DOHH2 (cell line): Measurements from ENCODE around the gene EEF1A1.

Experiments used
- H3F3A ChIP-seq: fragments of 200-600 bp; sonication (generic), shearing (Covaris generic); 2 replicates; pipeline ENCODE4 v1.6.0; 2016; ENCODE audit warnings: antibody characterized with exemption, mild to moderate bottlenecking; ENCODE audit not compliant: control insufficient read depth, insufficient read depth
- H3K27ac ChIP-seq: fragments of 200-600 bp; sonication (generic); 2 replicates; pipeline ENCODE4 v1.5.1; 2014; ENCODE audit warnings: low read depth, mild to moderate bottlenecking, low read length, moderate library complexity
- H3K27me3 ChIP-seq: fragments of 200-600 bp; sonication (generic); 2 replicates; pipeline ENCODE4 v1.6.1; 2014; ENCODE audit warnings: mild to moderate bottlenecking, low read length, mixed read lengths; ENCODE audit not compliant: control insufficient read depth
- H3K36me3 ChIP-seq: fragments of 200-600 bp; sonication (generic); 2 replicates; pipeline ENCODE4 v1.6.1; 2014; ENCODE audit warnings: mild to moderate bottlenecking, low read length, moderate library complexity, mixed read lengths; ENCODE audit not compliant: control insufficient read depth
- H3K4me1 ChIP-seq: fragments of 200-600 bp; sonication (generic); 2 replicates; pipeline ENCODE4 v1.6.1; 2014; ENCODE audit warnings: mild to moderate bottlenecking, low read length, mixed read lengths; ENCODE audit not compliant: control insufficient read depth
- H3K4me2 ChIP-seq: fragments of 200-600 bp; sonication (generic); 2 replicates; pipeline ENCODE4 v1.6.0; 2014; ENCODE audit warnings: mild to moderate bottlenecking, low read length, moderate library complexity
- H3K4me3 ChIP-seq: fragments of 200-600 bp; sonication (generic); 2 replicates; pipeline ENCODE4 v1.5.1; 2014; ENCODE audit warnings: mild to moderate bottlenecking, low read length, mixed read lengths
- H3K79me2 ChIP-seq: fragments of 200-600 bp; sonication (generic); 2 replicates; pipeline ENCODE4 v1.6.1; 2014; ENCODE audit warnings: mild to moderate bottlenecking, low read length, mixed read lengths; ENCODE audit not compliant: control insufficient read depth
- H3K9me2 ChIP-seq: fragments of 200-600 bp; sonication (generic); replicated peaks from 2 replicates; pipeline ENCODE4 v1.6.1; 2014; ENCODE audit warnings: mild to moderate bottlenecking, low read length, mixed read lengths; ENCODE audit not compliant: control insufficient read depth
- H3K9me3 ChIP-seq: fragments of 200-600 bp; sonication (generic); 2 replicates; pipeline ENCODE4 v1.6.1; 2014; ENCODE audit warnings: antibody characterized with exemption, low read length, mixed read lengths; ENCODE audit not compliant: control insufficient read depth, insufficient read depth
- H4K20me1 ChIP-seq: fragments of 200-600 bp; sonication (generic); 2 replicates; pipeline ENCODE4 v1.6.0; 2014; ENCODE audit warnings: low read depth, mild to moderate bottlenecking, antibody characterized with exemption, low read length, moderate library complexity; ENCODE audit not compliant: control insufficient read depth, insufficient read depth
- EZH2phosphoT487 ChIP-seq: fragments of 200-600 bp; sonication (generic); IDR thresholded peaks from 2 replicates; pipeline ENCODE4 v1.6.1; 2017; ENCODE audit warnings: borderline replicate concordance, mild to moderate bottlenecking, antibody characterized with exemption, low read length, moderate library complexity, mixed read lengths
- TF ChIP-seq, protein P1 (sequence below): fragments of 200-600 bp; sonication (generic); IDR thresholded peaks from one replicate; pipeline ENCODE4 v1.5.1; 2014; ENCODE audit warnings: antibody characterized with exemption, mild to moderate bottlenecking, low read depth, low read length; ENCODE audit not compliant: poor library complexity, severe bottlenecking

The EEF1A1 gene

DNA sequence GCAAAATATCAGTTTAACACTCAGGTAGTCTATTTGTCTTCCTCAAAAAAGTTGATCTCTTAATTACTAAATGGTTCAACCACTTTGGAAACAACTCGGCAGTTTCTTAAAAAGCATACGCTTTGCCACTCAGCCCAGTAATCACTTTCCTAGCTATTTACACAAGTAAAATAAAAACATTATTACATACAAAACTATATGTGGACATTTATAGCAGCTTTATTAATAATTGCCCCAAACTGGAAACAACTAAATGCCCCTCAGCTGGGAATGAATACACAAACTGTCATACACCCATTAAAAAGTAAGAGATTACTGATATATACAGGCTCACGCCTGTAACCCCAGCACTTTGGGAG is 7.4 kb downstream of the EEF1A1 start:
- Histone ChIP-seq H3K9me2 (no peaks in the 10 kb centered on the region), H3K4me2 (no peak overlapping the region), H3K36me3 (peaks cover 42% of the 10 kb centered on the region), H3K27ac (no peak overlapping the region), H4K20me1 (peaks cover 3% of the 10 kb centered on the region; the same call in 1 of the 2 replicates), H3K9me3 (no peaks in the 10 kb centered on the region), H3K27me3 (no peaks in the 10 kb centered on the region), H3K4me3 (no peak overlapping the region), H3K79me2 (peaks cover under 1% of the 10 kb centered on the region; the same call in 1 of the 2 replicates), H3F3A (peaks cover 77% of the 10 kb centered on the region), H3K4me1 (peaks cover 25% of the 10 kb centered on the region)
- TF ChIP-seq, protein P1, sequence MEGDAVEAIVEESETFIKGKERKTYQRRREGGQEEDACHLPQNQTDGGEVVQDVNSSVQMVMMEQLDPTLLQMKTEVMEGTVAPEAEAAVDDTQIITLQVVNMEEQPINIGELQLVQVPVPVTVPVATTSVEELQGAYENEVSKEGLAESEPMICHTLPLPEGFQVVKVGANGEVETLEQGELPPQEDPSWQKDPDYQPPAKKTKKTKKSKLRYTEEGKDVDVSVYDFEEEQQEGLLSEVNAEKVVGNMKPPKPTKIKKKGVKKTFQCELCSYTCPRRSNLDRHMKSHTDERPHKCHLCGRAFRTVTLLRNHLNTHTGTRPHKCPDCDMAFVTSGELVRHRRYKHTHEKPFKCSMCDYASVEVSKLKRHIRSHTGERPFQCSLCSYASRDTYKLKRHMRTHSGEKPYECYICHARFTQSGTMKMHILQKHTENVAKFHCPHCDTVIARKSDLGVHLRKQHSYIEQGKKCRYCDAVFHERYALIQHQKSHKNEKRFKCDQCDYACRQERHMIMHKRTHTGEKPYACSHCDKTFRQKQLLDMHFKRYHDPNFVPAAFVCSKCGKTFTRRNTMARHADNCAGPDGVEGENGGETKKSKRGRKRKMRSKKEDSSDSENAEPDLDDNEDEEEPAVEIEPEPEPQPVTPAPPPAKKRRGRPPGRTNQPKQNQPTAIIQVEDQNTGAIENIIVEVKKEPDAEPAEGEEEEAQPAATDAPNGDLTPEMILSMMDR, result no peak
- no peak for TF ChIP-seq EZH2phosphoT487

DNA sequence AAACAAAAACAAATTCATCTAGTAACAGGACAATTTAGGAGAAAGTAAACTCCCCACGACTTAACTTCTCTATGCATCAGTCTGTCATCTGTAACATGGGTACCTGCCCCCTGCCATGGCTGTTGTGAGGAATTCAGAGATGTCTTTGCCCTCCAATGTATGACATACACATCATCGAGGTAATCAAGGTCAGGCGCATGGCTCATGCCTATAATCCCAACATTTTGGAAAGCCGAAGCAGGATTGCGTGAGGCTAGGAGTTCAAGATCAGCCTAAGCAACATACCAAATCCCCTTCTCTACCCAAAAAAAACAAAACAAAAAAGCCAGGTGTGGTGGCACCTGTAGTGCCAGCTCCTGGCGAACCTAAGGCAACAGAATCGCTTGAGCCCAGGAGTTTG is 9.0 kb downstream of the EEF1A1 start:
- no peak overlapping the region for H3K4me2 ChIP-seq
- H3K36me3 ChIP-seq, result peaks cover 26% of the 10 kb centered on the region
- no peak overlapping the region for H3K4me3 ChIP-seq
- H3K79me2 ChIP-seq, result no peaks in the 10 kb centered on the region
- no peaks in the 10 kb centered on the region for H3K9me3 ChIP-seq
- H3K4me1 ChIP-seq, result peaks cover 19% of the 10 kb centered on the region
- peaks cover 3% of the 10 kb centered on the region; the same call in 1 of the 2 replicates for H4K20me1 ChIP-seq
- no peaks in the 10 kb centered on the region for H3K9me2 ChIP-seq
- H3K27me3 ChIP-seq, result no peaks in the 10 kb centered on the region
- TF ChIP-seq, protein P1, result no peak
- H3K27ac ChIP-seq, result no peak overlapping the region
- H3F3A ChIP-seq, result peaks cover 71% of the 10 kb centered on the region

DNA sequence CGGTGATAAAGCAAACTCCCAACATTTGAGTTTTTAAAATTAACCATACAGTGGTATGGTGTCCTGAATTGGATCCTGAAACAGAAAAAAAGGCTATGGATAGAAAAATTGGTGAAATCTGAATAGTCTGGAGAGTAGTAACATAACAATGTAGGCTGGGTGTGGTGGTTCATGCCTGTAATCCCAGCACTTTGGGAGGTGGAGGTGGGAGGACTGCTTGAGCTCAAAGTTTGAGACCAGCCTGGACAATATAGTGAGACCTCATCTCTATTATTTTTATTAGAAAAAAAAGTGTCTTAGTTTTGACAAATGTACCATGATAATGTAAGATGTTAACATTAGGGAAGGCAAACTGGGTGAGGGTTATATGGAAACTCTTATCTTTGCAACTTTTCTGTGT is 11.0 kb downstream of the EEF1A1 start:
- Histone ChIP-seq H3K27ac (no peak overlapping the region), H3K36me3 (peaks cover 7% of the 10 kb centered on the region), H4K20me1 (no peaks in the 10 kb centered on the region), H3K9me3 (no peaks in the 10 kb centered on the region), H3K4me2 (no peak overlapping the region), H3F3A (peaks cover 51% of the 10 kb centered on the region), H3K4me1 (peaks cover under 1% of the 10 kb centered on the region; the same call in 1 of the 2 replicates), H3K9me2 (no peaks in the 10 kb centered on the region), H3K79me2 (no peaks in the 10 kb centered on the region), H3K27me3 (no peaks in the 10 kb centered on the region), H3K4me3 (no peak overlapping the region)
- TF ChIP-seq, protein P1, result no peak
- no peak for TF ChIP-seq EZH2phosphoT487

DNA sequence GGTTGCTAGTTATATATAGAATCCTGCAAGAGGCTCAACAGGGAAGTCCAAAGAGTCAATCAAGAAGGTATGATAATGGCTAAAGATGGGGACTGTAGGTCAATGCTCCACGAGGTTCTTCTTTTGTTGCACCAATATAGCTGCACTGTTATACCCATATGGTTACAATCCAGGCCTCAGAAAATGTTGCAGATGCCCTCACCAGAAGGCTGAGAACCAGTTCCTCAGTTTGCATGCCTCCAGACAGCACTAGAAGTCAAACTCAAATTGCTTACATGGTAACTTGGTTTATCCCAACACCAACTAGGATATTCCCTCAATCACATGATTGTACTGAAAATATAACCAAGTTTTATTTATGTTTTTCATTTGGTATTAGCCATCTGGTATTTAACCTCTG is 12.1 kb downstream of the EEF1A1 start:
- TF ChIP-seq, protein P1, result no peak
- no peak for TF ChIP-seq EZH2phosphoT487
- H3K9me2 ChIP-seq, result no peaks in the 10 kb centered on the region
- no peak overlapping the region for H3K4me3 ChIP-seq
- H3K9me3 ChIP-seq, result no peaks in the 10 kb centered on the region
- H3F3A ChIP-seq, result peaks cover 40% of the 10 kb centered on the region
- no peak overlapping the region for H3K27ac ChIP-seq
- no peaks in the 10 kb centered on the region for H3K79me2 ChIP-seq
- H3K4me2 ChIP-seq, result no peak overlapping the region
- peaks cover 12% of the 10 kb centered on the region for H3K36me3 ChIP-seq
- H4K20me1 ChIP-seq, result no peaks in the 10 kb centered on the region
- H3K4me1 ChIP-seq, result no peaks in the 10 kb centered on the region
- H3K27me3 ChIP-seq, result no peaks in the 10 kb centered on the region
